Measurements from ENCODE around the gene SEC22C. TPM values are rescaled to one million over a fixed set of nuclear protein-coding genes. Genes with fewer than 3 reads are reported as not detected.

Gene SEC22C
- total RNA-seq, 4 donors from 2014 or later, result 22.4 to 44.4 (median 28.5) TPM

DNA sequence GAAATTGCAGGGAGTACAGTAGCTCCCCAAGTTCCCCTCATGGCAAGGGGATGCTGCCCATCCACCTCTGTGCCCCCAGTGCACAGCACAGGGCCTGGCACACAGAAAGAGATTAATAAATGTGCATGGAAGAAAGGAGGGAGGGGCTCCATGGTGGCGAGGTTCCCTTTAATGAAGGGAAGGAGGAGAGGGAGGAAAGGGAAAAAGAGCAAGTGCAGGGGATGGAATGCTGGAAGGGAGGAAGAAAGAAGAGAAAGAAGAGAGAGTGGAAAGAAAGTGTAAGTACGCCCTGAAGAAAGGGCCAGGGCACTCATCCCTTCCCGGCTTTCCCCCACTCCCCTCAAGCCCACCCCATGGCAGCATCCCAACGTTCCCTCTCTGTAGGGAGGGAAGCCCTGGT lies 80.9 kb downstream of the SEC22C start:
- Histone ChIP-seq H3K27ac (no peak overlapping the region), H3K4me1 (peaks cover 39% of the 10 kb centered on the region), H3K4me3 (no peak overlapping the region), H3K36me3 (no peaks in the 10 kb centered on the region), H3K9me3 (no peaks in the 10 kb centered on the region), H3K27me3 (peaks cover 21% of the 10 kb centered on the region)
- TF ChIP-seq POLR2A (IDR thresholded peaks at IDR 0.05), result no peak
- no peak for TF ChIP-seq POLR2AphosphoS5 (IDR thresholded peaks at IDR 0.05)
- no peak for TF ChIP-seq EP300 (IDR thresholded peaks at IDR 0.05)
- TF ChIP-seq, protein P1, sequence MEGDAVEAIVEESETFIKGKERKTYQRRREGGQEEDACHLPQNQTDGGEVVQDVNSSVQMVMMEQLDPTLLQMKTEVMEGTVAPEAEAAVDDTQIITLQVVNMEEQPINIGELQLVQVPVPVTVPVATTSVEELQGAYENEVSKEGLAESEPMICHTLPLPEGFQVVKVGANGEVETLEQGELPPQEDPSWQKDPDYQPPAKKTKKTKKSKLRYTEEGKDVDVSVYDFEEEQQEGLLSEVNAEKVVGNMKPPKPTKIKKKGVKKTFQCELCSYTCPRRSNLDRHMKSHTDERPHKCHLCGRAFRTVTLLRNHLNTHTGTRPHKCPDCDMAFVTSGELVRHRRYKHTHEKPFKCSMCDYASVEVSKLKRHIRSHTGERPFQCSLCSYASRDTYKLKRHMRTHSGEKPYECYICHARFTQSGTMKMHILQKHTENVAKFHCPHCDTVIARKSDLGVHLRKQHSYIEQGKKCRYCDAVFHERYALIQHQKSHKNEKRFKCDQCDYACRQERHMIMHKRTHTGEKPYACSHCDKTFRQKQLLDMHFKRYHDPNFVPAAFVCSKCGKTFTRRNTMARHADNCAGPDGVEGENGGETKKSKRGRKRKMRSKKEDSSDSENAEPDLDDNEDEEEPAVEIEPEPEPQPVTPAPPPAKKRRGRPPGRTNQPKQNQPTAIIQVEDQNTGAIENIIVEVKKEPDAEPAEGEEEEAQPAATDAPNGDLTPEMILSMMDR (IDR thresholded peaks at IDR 0.05), result no peak
- DNase-seq (ENCODE audit: low spot score in 2 of 2), result peak in 1 of 2 donors; percentile 18
- 44% methylated on average over 4 of the region's 4 CpGs for WGBS

DNA sequence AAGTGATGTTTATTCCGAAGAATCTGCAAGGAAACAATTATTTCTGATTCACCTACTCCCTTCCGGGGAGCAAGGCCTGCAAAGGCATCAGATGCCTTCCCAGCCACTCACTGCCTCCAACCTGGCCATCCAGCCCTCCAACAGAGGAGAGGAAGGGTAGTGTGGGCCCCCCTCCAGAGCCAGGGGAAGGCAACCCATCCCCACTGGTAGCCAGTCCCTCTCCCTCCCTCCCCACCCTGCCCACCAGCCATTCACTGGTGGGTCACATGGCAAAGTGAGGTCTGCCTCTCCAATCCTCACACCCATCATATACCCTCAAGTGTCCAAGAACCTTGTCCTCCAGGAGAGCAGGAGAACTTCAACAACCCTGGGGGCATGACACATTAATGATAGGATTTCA lies 81.7 kb downstream of the SEC22C start:
- peak; percentile 36 to 44 for DNase-seq (ENCODE audit: low spot score in 2 of 2)
- H3K36me3 ChIP-seq, result no peaks in the 10 kb centered on the region
- 58% methylated on average over 2 of the region's 2 CpGs for WGBS
- no peak overlapping the region for H3K27ac ChIP-seq
- TF ChIP-seq POLR2A (IDR thresholded peaks at IDR 0.05) (no peak), EP300 (IDR thresholded peaks at IDR 0.05) (no peak), POLR2AphosphoS5 (IDR thresholded peaks at IDR 0.05) (no peak)
- TF ChIP-seq, protein P1 (IDR thresholded peaks at IDR 0.05), result no peak
- no peak overlapping the region for H3K4me3 ChIP-seq
- no peaks in the 10 kb centered on the region for H3K9me3 ChIP-seq
- H3K27me3 ChIP-seq, result peaks cover 21% of the 10 kb centered on the region
- H3K4me1 ChIP-seq, result peaks cover 33% of the 10 kb centered on the region

DNA sequence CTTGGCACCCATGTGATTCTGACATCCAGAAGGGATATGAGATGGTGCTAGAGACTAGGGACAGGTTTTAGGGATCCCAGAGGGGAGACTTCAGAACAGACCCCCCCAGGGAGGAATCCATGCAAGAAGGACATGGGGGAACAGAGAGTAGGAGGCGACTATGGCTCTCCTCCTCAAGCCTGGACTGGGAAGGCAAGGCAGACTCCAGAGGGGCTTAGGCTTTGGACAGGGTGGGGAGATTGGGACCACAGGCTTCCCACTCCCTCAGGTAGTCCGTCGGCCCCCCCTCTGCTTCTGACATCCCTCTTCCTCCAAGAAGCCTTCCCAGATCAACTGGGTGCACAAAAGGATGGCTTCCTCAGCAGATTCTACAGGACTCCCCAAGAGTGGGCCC lies 82.3 kb downstream of the SEC22C start:
- Histone ChIP-seq H3K36me3 (no peaks in the 10 kb centered on the region), H3K27ac (no peak overlapping the region), H3K4me3 (no peak overlapping the region), H3K27me3 (peaks cover 21% of the 10 kb centered on the region), H3K9me3 (no peaks in the 10 kb centered on the region), H3K4me1 (peaks cover 33% of the 10 kb centered on the region)
- no peak for TF ChIP-seq POLR2AphosphoS5 (IDR thresholded peaks at IDR 0.05)
- TF ChIP-seq, protein P1 (IDR thresholded peaks at IDR 0.05), result no peak
- no peak for TF ChIP-seq EP300 (IDR thresholded peaks at IDR 0.05)
- TF ChIP-seq POLR2A (IDR thresholded peaks at IDR 0.05), result no peak
- peak; percentile 40 to 74 for DNase-seq (ENCODE audit: low spot score in 2 of 2)
- 88% methylated on average over 3 of the region's 3 CpGs for WGBS

DNA sequence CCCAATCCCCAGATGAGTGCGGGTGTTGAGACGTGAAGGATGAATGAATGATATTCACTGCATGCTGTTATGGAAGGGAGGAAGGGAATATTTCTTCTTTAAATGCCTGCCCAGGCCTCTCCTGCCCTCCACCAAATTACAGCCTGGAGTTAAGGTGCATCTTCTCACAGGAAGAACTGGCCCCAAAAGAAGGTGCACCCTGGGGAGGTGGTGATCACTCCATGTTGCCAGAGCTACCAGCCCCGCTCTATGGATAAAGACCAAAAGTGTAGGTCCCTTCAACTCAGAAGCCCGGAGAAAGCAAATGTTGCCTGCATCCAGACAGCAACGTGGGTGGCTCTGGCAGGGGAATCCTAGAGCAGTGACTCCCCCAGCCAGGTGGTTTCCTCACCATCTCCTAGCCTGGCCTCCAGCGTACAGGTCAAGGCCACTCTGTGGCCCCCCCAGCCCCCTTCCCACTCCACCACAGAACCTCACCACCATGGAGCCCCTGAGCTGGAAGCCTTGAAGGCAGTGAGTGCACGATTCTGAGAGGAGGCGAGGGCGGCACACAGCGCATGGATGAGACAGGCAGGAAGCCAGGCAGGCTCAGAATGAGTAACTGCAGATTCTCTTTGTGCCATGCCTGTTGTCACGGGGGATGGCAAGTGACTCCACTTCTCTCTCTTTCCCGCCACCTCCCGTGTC lies 82.8 kb downstream of the SEC22C start:
- WGBS, result 63% methylated on average over 13 of the region's 13 CpGs
- Histone ChIP-seq H3K27ac (no peak overlapping the region), H3K4me1 (peaks cover 30% of the 10 kb centered on the region), H3K36me3 (no peaks in the 10 kb centered on the region), H3K4me3 (no peak overlapping the region), H3K9me3 (no peaks in the 10 kb centered on the region), H3K27me3 (peaks cover 21% of the 10 kb centered on the region)
- peak; percentile 46 to 60 for DNase-seq (ENCODE audit: low spot score in 2 of 2)
- TF ChIP-seq POLR2A (IDR thresholded peaks at IDR 0.05) (no peak), POLR2AphosphoS5 (IDR thresholded peaks at IDR 0.05) (no peak), EP300 (IDR thresholded peaks at IDR 0.05) (no peak)
- TF ChIP-seq, protein P1 (IDR thresholded peaks at IDR 0.05), result no peak

DNA sequence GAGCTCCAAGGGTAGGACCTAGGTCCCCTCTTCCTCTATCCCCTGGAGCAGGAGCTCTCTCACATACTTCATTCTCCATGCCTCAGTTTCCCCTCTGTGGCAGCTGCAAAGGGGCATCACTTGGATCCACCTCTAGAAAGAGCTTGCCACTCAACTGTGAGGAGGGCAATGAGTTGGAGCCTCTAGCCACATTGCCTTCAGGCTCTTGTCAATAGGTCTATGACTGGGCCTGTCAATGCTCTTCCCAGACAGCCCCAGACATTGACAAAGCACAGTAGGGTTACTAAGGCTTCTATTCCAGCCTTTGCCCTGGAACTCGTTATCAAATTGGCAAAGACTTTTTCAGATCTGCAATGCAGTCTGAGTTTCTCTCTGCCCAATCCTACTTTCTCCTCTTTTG lies 83.7 kb downstream of the SEC22C start:
- peak; percentile 11 for DNase-seq (ENCODE audit: low spot score in 2 of 2)
- TF ChIP-seq EP300 (IDR thresholded peaks at IDR 0.05) (no peak), POLR2A (IDR thresholded peaks at IDR 0.05) (no peak), POLR2AphosphoS5 (IDR thresholded peaks at IDR 0.05) (no peak)
- TF ChIP-seq, protein P1 (IDR thresholded peaks at IDR 0.05), result no peak
- Histone ChIP-seq H3K4me3 (no peak overlapping the region), H3K27ac (no peak overlapping the region), H3K9me3 (no peaks in the 10 kb centered on the region), H3K4me1 (peaks cover 21% of the 10 kb centered on the region), H3K36me3 (no peaks in the 10 kb centered on the region), H3K27me3 (peaks cover 21% of the 10 kb centered on the region)
- 50% methylated on average over 1 of the region's 1 CpG for WGBS

Other genes starting within 250 kb of the SEC22C start
- gene LYZL4, start 171.4 kb downstream of the SEC22C start, total RNA-seq, result not detected
- 100 to 1,000 TPM in 1 of 4 donors, 10 to 100 TPM in 3; 39.8 to 148 (median 74.3) TPM for gene VIPR1, start 79.3 kb downstream of the SEC22C start, total RNA-seq
- gene SS18L2, start 8.9 kb upstream of the SEC22C start, total RNA-seq, result 10 to 100 TPM; 15.8 to 30.9 (median 23.9) TPM
- gene NKTR, start 18.7 kb upstream of the SEC22C start, total RNA-seq, result 100 to 1,000 TPM in 1 of 4 donors, 10 to 100 TPM in 3; 47.7 to 328 (median 66.8) TPM
- gene ZBTB47, start 71.7 kb upstream of the SEC22C start, total RNA-seq, result 10 to 100 TPM; 17.9 to 36.1 (median 20.7) TPM
- gene KLHL40, start 103.6 kb upstream of the SEC22C start, total RNA-seq, result not detected
- gene HHATL, start 120.8 kb upstream of the SEC22C start, total RNA-seq, result 1 to 10 TPM in 1 of 4 donors, not detected in 3; 2.3 TPM
- under 1 TPM in 1 of 4 donors, not detected in 3; 0.89 TPM for gene CCDC13, start 191.3 kb upstream of the SEC22C start, total RNA-seq
- 10 to 100 TPM; 46.8 to 91.9 (median 81.4) TPM for gene HIGD1A, start 222.5 kb upstream of the SEC22C start, total RNA-seq
- gene ACKR2, start 227.5 kb upstream of the SEC22C start, total RNA-seq, result 1 to 10 TPM; 1.2 to 6.6 (median 3.4) TPM

All from suprapubic skin (tissue), 4 donors.